SIG-M5 treated with dmso at 0.1 percent for 504 hours (cell line): ENCODE measurements around the gene LAMB3.

ENCODE experiments used
- DNase-seq: peaks from one replicate; lab custom pipeline; 2025; ENCODE audit not compliant: unreplicated experiment; lab: John Stamatoyannopoulos, UW

LAMB3 gene

GRCh38 chr1:209618756-209619420 is 33.3 kb downstream of the LAMB3 start:
- DNase-seq: no peak

GRCh38 chr1:209618291-209618690 is 33.9 kb downstream of the LAMB3 start:
- DNase-seq: no peak

- DNase-seq: no peak
Measured at GRCh38 chr1:209617755-209618154, 34.5 kb downstream of the LAMB3 start.

GRCh38 chr1:209617047-209617673 is 35.1 kb downstream of the LAMB3 start:
- no peak for DNase-seq

- no peak for DNase-seq
Measured at GRCh38 chr1:209616366-209617046, 35.7 kb downstream of the LAMB3 start.

- DNase-seq: no peak
Measured at GRCh38 chr1:209614906-209615305, 37.3 kb downstream of the LAMB3 start.

GRCh38 chr1:209614151-209614420 is 38.1 kb downstream of the LAMB3 start:
- DNase-seq: no peak

- DNase-seq: no peak
Measured at GRCh38 chr1:209613400-209614150, 38.6 kb downstream of the LAMB3 start.

- peak; percentile 20 for DNase-seq
Measured at GRCh38 chr1:209612646-209613399, 39.4 kb downstream of the LAMB3 start.

GRCh38 chr1:209611771-209612570 is 40.3 kb downstream of the LAMB3 start:
- DNase-seq: no peak

- no peak for DNase-seq
Measured at GRCh38 chr1:209610631-209610905, 41.7 kb downstream of the LAMB3 start.

GRCh38 chr1:209609791-209610630 is 42.2 kb downstream of the LAMB3 start:
- no peak for DNase-seq

- no peak for DNase-seq
Measured at GRCh38 chr1:209609041-209609790, 43.0 kb downstream of the LAMB3 start.

GRCh38 chr1:209607795-209608178 is 44.4 kb downstream of the LAMB3 start:
- no peak for DNase-seq

GRCh38 chr1:209607102-209607794 is 45.0 kb downstream of the LAMB3 start:
- no peak for DNase-seq

- no peak for DNase-seq
Measured at GRCh38 chr1:209603877-209604276, 48.3 kb downstream of the LAMB3 start.

GRCh38 chr1:209601809-209602657 is 50.2 kb downstream of the LAMB3 start:
- DNase-seq: peak; percentile 64
